Vagina (tissue), 2 donors: ENCODE results near the gene PBXIP1.

Experiments used
- CTCF ChIP-seq, 3 experiments: fragments of 450-650 bp in 2 of 3; fragments of 200-600 bp in 1 of 3; sonication (generic) in 1 of 3; IDR thresholded peaks; one replicate each; pipeline ENCODE4 v1.5.1; 2017 to 2019; ENCODE audit warnings: antibody characterized with exemption in 3 of 3, mild to moderate bottlenecking in 2 of 3, moderate library complexity in 2 of 3
- POLR2A ChIP-seq, 2 donors: fragments of 450-650 bp; IDR thresholded peaks; one replicate each; pipeline ENCODE4 v1.6.1; 2017; ENCODE audit warnings: antibody characterized with exemption in 2 of 2, mild to moderate bottlenecking in 2 of 2, moderate library complexity in 2 of 2

- TF ChIP-seq CTCF (IDR thresholded peaks at IDR 0.05) (no peak), POLR2A (IDR thresholded peaks at IDR 0.05) (no peak)
Observed at GRCh38 chr1:154954541-154954940, 1.4 kb downstream of the PBXIP1 start.
